G401 (cell line): Measurements from ENCODE around the gene NADK2. TPM values are rescaled to one million over a fixed set of nuclear protein-coding genes. Genes with fewer than 3 reads are reported as not detected.

Experiments
- DNase-seq: peaks from one replicate; pipeline ENCODE4 v3.0.0-alpha.2; 2015; ENCODE audit warnings: low spot score
- in situ Hi-C: cut with HindIII; loops from 2 replicates; pipeline ENCODE4 v1.10.0; 2016; ENCODE audit warnings: low sequenced_read_pairs, mixed read lengths
- total RNA-seq: library from RNA; depleted of rRNA; stranded (reverse); fragments of >200 nt; shearing (Covaris generic); gene quantifications from 2 replicates; pipeline ENCODE4 v1.2.3, GENCODE V29; 2014

Gene NADK2
- total RNA-seq, 1 experiment from 2014 or later = 37.4 TPM

GRCh38 chr5:36175043-36175442 is 66.7 kb downstream of the NADK2 start:
- in situ Hi-C loops = no loop called here
- no peak for DNase-seq

GRCh38 chr5:36174119-36174518 is 67.6 kb downstream of the NADK2 start:
- in situ Hi-C loops = no loop called here
- no peak for DNase-seq

DNA sequence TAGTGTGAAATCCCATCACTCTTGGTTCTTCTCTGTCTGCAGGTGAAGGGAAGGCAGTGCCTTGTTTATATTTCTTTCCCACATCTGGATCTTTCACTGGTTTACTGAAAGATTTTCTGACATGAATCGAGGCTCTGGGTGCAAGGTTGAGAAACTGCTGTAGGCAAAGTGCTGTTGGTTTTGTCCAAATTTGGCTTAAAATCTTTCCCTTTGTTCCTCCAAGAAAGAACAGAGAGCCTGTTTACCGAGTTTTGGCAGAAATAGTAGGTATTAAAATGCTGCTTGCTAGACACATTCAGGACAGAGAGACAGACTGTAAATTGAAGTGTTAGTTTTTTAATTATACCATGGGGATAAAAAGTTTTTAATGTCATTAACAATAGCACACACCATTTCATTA is 68.3 kb downstream of the NADK2 start:
- DNase-seq = no peak
- in situ Hi-C loops = no loop called here

DNA sequence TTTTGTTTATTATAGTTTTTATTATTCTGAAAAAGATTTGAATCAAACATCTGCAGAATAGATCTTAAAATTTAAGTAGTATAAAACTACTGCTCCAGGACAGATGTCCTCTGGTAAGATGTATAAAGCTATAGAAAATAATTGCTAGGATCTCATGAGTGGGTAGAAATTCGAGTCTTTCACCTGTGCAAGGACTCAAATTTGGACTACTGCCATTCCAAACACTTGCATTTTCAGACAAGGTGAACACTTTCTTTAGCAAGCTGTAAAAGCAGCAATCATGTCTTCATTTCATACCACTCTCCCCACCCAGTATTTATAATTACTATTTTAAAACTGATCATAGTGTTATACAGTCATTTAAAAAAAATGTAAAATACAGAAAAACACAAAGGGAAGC is 69.1 kb downstream of the NADK2 start:
- in situ Hi-C loops = no loop called here
- no peak for DNase-seq

DNA sequence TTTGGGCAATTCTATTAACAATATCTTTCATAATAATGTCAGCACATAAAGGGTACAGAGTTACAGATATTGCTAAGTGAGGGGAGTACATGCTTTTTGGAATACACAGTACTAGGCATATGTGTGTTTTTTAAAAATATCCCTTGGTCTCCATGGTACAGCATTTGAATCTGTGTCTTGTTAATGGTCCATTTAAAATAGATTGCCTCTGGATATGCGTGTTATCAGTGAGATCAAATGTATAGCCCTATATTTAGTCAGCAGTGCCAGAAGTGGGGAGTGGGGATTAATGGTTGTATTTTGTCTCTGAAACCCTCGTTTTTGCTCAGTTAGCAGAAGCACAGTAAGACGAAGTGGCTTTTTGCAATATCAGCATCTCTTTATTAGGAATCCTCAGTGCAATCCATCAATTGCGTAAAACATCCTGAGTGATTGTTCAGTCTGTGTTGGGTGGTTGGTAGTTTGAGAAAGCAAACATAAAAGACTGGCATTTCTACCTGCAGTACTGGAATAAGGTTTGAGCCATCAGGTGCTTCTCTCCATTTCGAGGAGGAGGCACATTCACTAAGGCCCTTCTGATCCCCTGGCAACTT is 70.8 kb downstream of the NADK2 start:
- in situ Hi-C loops = no loop called here
- DNase-seq = no peak

DNA sequence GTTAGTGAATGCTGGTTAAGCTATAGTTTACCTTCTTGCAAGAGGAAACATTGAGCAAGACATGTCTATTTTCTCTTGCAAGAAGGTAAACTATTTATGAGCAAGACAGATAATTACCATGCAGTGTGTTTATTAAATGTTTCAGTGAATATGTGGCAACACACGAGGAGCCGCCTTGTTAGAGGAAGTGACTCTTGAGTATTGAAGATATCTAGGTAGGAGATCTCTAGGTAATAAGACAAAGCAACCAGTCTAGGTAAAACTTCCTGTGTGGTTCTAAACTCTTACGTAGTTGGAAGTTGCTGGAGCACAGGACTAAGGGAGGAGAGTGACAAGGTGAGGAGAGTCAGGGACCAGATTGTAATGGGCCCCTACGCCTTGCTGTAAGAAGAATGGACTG is 73.0 kb downstream of the NADK2 start:
- no peak for DNase-seq
- in situ Hi-C loops = no loop called here

- in situ Hi-C loops = no loop called here
- DNase-seq = no peak
These were observed 77.3 kb downstream of the NADK2 start for GRCh38 chr5:36164461-36164860.

DNA sequence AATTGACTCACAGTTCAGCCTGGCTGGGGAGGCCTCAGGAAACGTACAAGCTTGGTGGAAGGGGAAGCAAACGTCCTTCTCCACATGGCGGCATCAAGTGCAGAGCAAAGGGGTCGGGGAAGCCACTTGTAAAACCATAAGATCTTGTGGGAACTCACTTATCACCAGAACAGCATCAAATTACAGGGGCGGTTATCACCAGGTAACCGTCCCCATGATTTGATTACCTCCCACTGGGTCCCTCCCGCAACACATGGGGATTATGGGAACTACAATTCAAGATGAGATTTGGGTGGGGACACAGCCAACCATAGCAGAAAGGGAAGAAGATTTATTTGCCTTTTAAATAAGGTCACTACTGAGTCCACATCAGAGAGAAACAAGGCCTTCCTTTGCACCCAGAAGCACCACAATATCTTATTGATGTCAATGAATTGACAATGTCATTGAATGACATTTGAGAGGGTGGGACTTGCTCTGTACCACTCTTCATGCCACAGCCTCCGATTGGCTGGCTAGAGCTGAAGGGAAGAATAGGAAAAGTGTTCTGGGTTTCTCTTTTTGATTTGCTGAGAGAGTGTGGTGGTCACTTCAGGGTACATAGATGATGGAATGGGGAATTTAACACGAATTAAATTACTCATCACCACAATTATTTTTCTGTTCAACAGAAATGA is 78.8 kb downstream of the NADK2 start:
- in situ Hi-C loops = no loop called here

GRCh38 chr5:36161361-36161760 is 80.4 kb downstream of the NADK2 start:
- no peak for DNase-seq
- in situ Hi-C loops = no loop called here

More for the DNA sequence above, 78.8 kb downstream of the NADK2 start:
- no peak for DNase-seq

DNA sequence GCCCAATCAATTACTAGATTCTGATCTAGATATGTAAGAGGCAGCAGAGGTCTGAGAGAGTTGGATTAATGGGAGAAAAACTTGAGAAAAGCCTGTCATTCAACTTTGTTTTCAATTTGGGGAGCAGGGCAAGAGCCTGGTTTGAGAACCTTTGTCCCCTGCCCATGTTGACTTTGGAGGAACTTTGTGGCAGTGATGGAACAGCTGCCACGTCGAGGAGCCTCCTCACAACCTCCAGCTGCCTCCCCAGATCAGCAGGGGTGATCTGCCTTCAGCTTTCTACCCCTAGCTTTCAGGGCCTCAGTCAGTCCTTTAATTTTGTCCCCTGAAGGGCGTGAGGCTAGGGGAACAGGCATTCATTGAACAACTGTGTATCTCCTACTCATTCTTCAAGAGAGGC is 81.1 kb downstream of the NADK2 start:
- in situ Hi-C loops = no loop called here
- DNase-seq = no peak

GRCh38 chr5:36158144-36158543 is 83.6 kb downstream of the NADK2 start:
- in situ Hi-C loops = no loop called here

DNA sequence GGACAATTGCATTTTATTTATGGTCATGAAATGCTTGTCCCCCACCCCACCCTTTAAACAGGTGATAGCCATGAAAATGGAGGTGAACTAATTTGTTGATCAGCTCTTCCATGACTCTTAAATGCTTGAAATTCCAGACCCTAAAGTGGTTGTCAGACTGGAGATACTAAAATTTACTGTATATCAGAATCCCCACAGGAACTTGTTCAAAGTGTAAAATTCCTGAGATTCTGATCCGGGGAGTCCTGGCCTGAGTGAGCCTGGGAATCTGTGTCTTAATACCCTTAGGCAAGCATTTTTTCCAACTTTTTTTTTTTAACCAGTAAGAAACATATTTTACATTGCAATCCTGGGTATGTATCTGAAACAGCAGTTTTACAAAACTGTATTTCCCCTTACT is 85.1 kb downstream of the NADK2 start:
- in situ Hi-C loops = no loop called here
- DNase-seq = no peak

More at GRCh38 chr5:36158144-36158543, 83.6 kb downstream of the NADK2 start:
- DNase-seq = no peak

DNA sequence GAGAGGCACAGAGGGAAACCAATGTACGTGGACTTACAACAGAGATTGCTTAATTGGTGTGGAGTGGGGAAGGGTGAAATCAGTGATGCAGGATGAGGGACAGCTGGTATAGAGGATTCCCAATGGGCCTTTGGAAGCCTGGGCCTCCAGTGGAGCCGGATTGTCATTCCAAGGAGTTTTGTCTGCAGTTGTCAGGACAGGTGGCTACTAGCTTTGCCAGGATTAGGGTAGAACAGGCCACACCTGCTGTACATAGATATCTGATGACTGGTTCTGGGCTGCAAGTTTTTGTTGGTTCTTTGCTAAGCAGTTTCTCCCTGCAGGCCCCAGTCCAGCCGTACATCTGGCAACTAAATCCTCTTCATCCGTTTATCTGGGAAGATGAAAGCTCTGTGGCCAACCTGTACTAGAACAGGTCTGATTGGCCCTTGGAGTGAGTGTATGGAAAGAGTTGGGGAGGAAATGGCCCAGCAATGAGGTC is 85.6 kb downstream of the NADK2 start:
- DNase-seq = peak; percentile 21
- in situ Hi-C loops = no loop called here

- in situ Hi-C loops = no loop called here
- no peak for DNase-seq
These were observed 86.4 kb downstream of the NADK2 start for GRCh38 chr5:36155291-36155690.

- no peak for DNase-seq
These were observed 88.0 kb downstream of the NADK2 start for GRCh38 chr5:36153726-36154125.

DNA sequence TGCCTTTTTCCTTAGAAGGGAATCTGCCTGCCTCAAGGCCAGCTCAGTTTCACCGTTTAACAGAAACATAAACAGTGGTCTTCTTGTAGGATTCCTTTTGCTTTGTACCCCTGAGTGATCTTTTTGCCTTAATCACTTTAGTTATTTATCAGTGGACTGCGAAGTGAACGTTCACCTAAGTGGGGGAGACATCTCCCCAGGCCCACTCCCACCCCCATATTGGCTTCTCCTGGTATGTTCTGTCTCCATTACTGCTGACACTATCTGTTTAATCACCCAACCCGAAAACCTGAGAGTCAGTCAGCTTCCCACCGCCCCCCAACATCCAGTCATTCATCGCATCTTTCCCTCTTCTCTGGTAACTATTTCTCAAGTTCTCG is 88.4 kb downstream of the NADK2 start:
- in situ Hi-C loops = no loop called here
- DNase-seq = no peak

More at GRCh38 chr5:36153726-36154125, 88.0 kb downstream of the NADK2 start:
- in situ Hi-C loops = no loop called here

DNA sequence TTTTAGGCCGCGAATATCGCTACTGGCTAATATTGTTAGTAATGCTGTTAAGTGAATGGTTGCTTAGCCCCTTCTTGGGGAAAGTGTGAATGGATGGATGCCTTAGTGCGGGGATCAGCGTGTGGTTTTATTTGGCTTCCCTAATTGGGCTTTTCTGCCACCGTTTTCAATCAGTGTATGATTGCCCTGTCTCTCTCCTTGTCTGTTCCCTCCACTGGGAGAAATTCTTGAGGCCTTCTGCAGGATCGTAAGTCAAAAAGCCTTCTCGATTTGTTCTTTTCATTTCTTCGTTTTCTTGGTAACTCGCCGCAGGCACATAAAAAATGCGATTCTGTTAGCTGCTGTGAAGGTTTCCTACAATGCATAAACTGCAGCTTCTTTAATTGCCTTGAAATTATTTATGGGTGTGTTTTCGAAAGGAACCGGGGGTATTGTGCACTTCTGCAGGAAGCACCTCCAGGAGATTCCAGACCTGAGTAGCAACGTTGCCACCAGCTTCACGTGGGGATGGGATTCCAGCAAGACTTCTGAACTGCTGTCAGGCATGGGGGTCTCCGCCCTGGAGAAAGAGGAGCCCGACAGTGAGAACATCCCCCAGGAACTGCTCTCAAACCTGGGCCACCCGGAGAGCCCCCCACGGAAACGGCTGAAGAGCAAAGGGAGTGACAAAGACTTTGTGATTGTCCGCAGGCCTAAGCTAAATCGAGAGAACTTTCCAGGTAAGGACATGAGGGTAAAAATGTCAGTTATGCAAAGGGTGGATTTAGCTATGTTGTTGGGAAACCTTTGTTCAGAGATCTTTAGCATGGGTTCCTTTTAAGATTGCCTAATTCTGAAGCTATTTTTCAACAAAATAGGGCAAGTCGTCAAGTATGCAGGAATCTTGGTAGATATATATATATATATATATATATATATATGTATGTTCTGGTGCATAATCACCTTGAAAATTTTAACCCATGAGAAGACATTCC is 89.1 kb downstream of the NADK2 start:
- peak; percentile 51 for DNase-seq
- in situ Hi-C loops = no loop called here

GRCh38 chr5:36151434-36152323 is 90.0 kb downstream of the NADK2 start, which contains the start of the genes LMBRD2 and SKP2:
LMBRD2 (minus strand) TSS chr5:36151887; CDS start chr5:36143349, 8,538 bp downstream.
SKP2 (plus strand) TSS chr5:36152111; CDS start chr5:36152263, 152 bp downstream.
- in situ Hi-C loops = no loop called here
- peak; percentile 99 for DNase-seq
